Ishikawa (cell line): ENCODE results near the gene FOXN3.

Source experiments
- TAF1 ChIP-seq: IDR thresholded peaks from 2 replicates; pipeline ENCODE4 v1.6.1; 2012; ENCODE audit warnings: low read depth, mild to moderate bottlenecking
- TEAD4 ChIP-seq: IDR thresholded peaks from 2 replicates; pipeline ENCODE4 v1.6.1; 2012
- YY1 ChIP-seq: IDR thresholded peaks from 2 replicates; pipeline ENCODE4 v1.6.1; 2012; ENCODE audit warnings: low read depth
- ZBTB7A ChIP-seq: IDR thresholded peaks from 2 replicates; pipeline ENCODE4 v1.6.1; 2012; ENCODE audit warnings: low read depth
- TF ChIP-seq, protein P1 (sequence below): IDR thresholded peaks from 2 replicates; pipeline ENCODE4 v1.6.1; 2012; ENCODE audit warnings: low read depth, mild to moderate bottlenecking

DNA sequence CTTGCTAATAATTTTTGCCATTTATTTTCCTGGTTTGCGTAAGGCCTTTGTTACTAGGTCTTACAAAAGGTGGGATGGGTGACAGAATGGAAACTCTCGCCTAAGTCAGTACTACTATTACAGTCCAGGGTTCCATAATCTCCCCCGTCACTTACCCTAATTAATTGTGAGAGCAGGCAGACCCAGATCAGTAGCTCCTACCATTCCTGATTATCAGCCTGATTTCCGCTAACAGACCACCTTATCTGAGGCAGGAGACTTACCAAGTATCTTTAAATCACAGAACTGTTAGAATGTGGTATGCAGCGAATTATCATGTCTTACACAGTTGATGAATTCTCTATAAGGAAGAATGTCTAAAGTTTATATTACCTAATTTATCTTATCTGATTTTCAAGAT is 234.7 kb downstream of the FOXN3 start:
- TF ChIP-seq, protein P1, sequence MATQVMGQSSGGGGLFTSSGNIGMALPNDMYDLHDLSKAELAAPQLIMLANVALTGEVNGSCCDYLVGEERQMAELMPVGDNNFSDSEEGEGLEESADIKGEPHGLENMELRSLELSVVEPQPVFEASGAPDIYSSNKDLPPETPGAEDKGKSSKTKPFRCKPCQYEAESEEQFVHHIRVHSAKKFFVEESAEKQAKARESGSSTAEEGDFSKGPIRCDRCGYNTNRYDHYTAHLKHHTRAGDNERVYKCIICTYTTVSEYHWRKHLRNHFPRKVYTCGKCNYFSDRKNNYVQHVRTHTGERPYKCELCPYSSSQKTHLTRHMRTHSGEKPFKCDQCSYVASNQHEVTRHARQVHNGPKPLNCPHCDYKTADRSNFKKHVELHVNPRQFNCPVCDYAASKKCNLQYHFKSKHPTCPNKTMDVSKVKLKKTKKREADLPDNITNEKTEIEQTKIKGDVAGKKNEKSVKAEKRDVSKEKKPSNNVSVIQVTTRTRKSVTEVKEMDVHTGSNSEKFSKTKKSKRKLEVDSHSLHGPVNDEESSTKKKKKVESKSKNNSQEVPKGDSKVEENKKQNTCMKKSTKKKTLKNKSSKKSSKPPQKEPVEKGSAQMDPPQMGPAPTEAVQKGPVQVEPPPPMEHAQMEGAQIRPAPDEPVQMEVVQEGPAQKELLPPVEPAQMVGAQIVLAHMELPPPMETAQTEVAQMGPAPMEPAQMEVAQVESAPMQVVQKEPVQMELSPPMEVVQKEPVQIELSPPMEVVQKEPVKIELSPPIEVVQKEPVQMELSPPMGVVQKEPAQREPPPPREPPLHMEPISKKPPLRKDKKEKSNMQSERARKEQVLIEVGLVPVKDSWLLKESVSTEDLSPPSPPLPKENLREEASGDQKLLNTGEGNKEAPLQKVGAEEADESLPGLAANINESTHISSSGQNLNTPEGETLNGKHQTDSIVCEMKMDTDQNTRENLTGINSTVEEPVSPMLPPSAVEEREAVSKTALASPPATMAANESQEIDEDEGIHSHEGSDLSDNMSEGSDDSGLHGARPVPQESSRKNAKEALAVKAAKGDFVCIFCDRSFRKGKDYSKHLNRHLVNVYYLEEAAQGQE = no peak
- TF ChIP-seq TEAD4 (no peak), YY1 (no peak), TAF1 (no peak), ZBTB7A (no peak)
